ENCODE results near the gene SBSN.

The SBSN gene

GRCh38 chr19:35533822-35534392 is 5.8 kb upstream of the SBSN start:
- DNase-seq (ENCODE audit: low read depth, low spot score), result no peak

- no peak for DNase-seq (ENCODE audit: low read depth, low spot score)
Measured at GRCh38 chr19:35533201-35533821, 5.2 kb upstream of the SBSN start, which contains the start of gene GAPDHS. Gene GAPDHS, plus strand, starts transcription at chr19:35533456. Its CDS starts 72 bp downstream, at chr19:35533528.

- no peak for DNase-seq (ENCODE audit: low read depth, low spot score)
Measured at GRCh38 chr19:35531291-35531690, 3.2 kb upstream of the SBSN start.

- DNase-seq (ENCODE audit: low read depth, low spot score), result no peak
Measured at GRCh38 chr19:35529241-35530218, 1.4 kb upstream of the SBSN start.

GRCh38 chr19:35525873-35526272 is 2.2 kb downstream of the SBSN start:
- DNase-seq (ENCODE audit: low read depth, low spot score), result no peak

GRCh38 chr19:35524181-35524837 is 3.8 kb downstream of the SBSN start:
- no peak for DNase-seq (ENCODE audit: low read depth, low spot score)

- no peak for DNase-seq (ENCODE audit: low read depth, low spot score)
Measured at GRCh38 chr19:35522745-35523327, 5.3 kb downstream of the SBSN start.

- DNase-seq (ENCODE audit: low read depth, low spot score), result no peak
Measured at GRCh38 chr19:35521124-35521743, 6.9 kb downstream of the SBSN start.

GRCh38 chr19:35519291-35519690 is 8.8 kb downstream of the SBSN start:
- no peak for DNase-seq (ENCODE audit: low read depth, low spot score)

- DNase-seq (ENCODE audit: low read depth, low spot score), result no peak
Measured at GRCh38 chr19:35518313-35518712, 9.8 kb downstream of the SBSN start.

GRCh38 chr19:35517342-35517741 is 10.8 kb downstream of the SBSN start:
- no peak for DNase-seq (ENCODE audit: low read depth, low spot score)

- DNase-seq (ENCODE audit: low read depth, low spot score), result no peak
Measured at GRCh38 chr19:35516310-35516709, 11.8 kb downstream of the SBSN start.

- no peak for DNase-seq (ENCODE audit: low read depth, low spot score)
Measured at GRCh38 chr19:35514282-35514809, 13.8 kb downstream of the SBSN start.

- no peak for DNase-seq (ENCODE audit: low read depth, low spot score)
Measured at GRCh38 chr19:35513628-35514281, 14.4 kb downstream of the SBSN start, which contains the start of gene DMKN. Gene DMKN, minus strand, starts transcription at chr19:35513649. Its CDS starts 174 bp downstream, at chr19:35513475.

GRCh38 chr19:35512831-35513627 is 15.1 kb downstream of the SBSN start:
- DNase-seq (ENCODE audit: low read depth, low spot score), result no peak

- no peak for DNase-seq (ENCODE audit: low read depth, low spot score)
Measured at GRCh38 chr19:35511337-35511736, 16.8 kb downstream of the SBSN start.

GRCh38 chr19:35510626-35510964 is 17.5 kb downstream of the SBSN start:
- DNase-seq (ENCODE audit: low read depth, low spot score), result no peak

- peak; percentile 64 for DNase-seq (ENCODE audit: low read depth, low spot score)
Measured at GRCh38 chr19:35509861-35510625, 18.1 kb downstream of the SBSN start.
